ENCODE data around the gene FDXACB1.
A peak's percentile ranks its signal among the peaks of the same experiment; 100 is the strongest.

The FDXACB1 gene

DNA sequence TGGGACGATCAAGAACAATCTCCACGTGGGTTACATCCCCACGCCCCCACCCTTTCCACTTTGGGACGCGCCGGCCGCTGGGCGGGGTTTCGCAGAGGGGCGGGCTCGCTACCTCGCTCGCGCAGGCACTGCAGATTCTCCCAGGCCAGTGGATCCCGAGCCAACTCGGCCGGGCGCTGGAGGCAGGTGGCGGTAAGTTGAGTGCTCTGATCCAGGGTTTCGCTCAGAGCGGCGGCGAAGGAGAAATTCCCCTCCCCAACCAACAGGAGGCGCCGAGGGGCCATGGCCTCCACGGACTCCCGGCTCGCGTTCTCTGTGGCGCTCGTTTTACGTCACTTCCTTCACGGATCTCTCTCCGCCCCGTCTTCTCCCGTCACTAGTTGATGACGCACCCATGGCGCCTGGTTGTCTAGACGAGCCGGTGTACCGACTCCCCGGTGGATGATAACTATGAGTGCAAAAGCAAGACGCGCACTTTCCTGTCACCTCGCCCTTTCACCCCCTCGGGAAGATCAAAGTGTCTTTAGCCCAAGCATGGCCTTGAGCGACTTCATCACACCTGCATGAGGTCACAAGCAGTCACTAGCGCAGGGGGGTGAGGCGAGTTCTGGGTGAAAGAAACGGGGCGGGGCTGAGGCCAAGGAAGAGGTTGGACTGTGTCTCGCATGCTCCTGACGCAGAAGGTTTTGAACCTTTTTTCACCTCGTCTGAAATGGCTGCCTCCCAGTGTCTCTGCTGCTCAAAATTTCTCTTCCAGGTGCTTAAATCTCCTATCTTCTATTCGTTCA is at the start of gene FDXACB1, which contains the start of gene CFAP68:
Gene FDXACB1 (minus strand): TSS at position 317 of the 788 bp plus-strand sequence. CDS start 33 bp downstream, at position 284.
Gene CFAP68 (plus strand): TSS at position 693 of the 788 bp plus-strand sequence. CDS start 20 bp downstream, at position 713.
- H3K27me3 ChIP-seq (ENCODE audit: insufficient read depth, low read length): no peaks in the 10 kb centered on the region
- no peaks in the 10 kb centered on the region for H3K9me3 ChIP-seq (ENCODE audit: insufficient read depth, low read depth, low read length)
- no peaks in the 10 kb centered on the region for H3K36me3 ChIP-seq (ENCODE audit: insufficient read depth, low read depth, low read length)
- H3K9ac ChIP-seq (ENCODE audit: low read depth, low read length): peak within 1 kb of the TSS; percentile 83
- peak within 1 kb of the TSS; percentile 81 for H3K4me3 ChIP-seq (ENCODE audit: low read length)
- peaks cover 4% of the 10 kb centered on the region; the same call in 1 of the 2 replicates for H3K4me1 ChIP-seq (ENCODE audit: insufficient read depth, low read length)
- H3K27ac ChIP-seq (ENCODE audit: low read length): peak within 1 kb of the TSS; percentile 81

DNA sequence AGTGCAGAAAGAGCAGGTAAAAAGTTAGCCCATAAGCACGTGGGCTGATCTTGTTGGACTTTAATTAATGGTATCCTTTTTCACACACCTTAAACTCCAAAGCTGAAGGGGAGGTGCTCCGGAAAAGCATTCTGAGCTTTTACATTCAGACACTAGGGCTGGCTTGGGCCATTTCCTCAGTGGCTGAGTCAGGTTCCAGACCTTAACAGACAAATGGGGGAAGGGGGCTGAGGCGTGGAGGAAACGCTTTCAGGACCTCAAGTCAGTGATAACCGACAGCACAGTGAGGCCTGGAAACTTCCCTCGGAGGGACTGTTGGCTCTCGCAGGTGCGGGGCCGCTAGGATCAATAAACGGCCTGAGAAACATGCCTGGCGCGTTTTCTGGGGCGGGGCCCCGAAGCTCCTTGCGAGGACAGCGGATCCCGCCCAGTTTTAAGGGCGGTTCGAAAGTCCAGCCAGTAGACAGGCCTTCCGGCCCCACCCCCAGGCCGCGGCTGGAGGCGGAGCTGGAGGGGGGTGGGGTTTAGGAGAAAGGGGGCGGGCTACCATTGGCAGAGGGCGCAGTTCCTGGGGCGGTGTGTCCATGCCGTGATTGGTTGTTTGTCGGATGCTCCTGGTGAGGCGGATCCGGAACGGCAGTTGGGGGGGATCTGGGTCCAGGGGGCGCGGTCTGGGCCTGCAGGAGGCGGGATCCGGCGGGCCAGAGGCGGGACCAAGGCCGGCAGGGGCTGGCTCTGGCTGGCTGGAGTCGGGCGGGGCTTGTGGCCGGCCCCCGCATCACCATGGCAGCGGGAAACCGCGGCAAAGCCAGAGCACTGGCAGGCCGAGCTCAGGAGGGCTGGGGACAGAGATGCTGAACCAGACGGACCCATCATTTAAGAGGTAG is 47.8 kb upstream of the FDXACB1 start:
- H3K4me3 ChIP-seq (ENCODE audit: low read length): peak overlapping the region; percentile 64
- peak overlapping the region; percentile 50 for H3K27ac ChIP-seq (ENCODE audit: low read length)
- no peaks in the 10 kb centered on the region for H3K36me3 ChIP-seq (ENCODE audit: insufficient read depth, low read depth, low read length)
- H3K9me3 ChIP-seq (ENCODE audit: insufficient read depth, low read depth, low read length): no peaks in the 10 kb centered on the region
- H3K9ac ChIP-seq (ENCODE audit: low read depth, low read length): peak overlapping the region; percentile 72; the same call in 1 of the 2 replicates
- no peaks in the 10 kb centered on the region for H3K27me3 ChIP-seq (ENCODE audit: insufficient read depth, low read length)
- H3K4me1 ChIP-seq (ENCODE audit: insufficient read depth, low read length): peaks cover 8% of the 10 kb centered on the region; the same call in 1 of the 2 replicates

DNA sequence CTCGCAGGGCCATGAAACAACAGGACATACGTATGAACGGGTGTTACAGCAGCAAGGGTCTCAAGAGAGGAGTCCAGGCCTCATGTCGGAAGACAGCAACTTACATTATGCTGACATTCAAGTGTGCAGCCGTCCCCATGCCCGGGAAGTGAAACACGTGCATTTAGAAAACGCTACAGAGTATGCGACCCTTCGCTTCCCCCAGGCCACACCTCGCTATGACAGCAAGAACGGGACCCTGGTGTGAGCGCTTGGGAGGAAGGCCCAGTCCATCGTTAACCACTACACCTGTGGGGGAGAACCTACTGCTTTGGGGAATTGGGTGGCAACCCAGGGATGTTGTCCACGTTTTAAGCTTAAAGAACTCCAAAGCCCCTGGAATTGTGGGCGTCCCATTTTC is 47.0 kb upstream of the FDXACB1 start:
- no peaks in the 10 kb centered on the region for H3K36me3 ChIP-seq (ENCODE audit: insufficient read depth, low read depth, low read length)
- no peaks in the 10 kb centered on the region for H3K9me3 ChIP-seq (ENCODE audit: insufficient read depth, low read depth, low read length)
- no peaks in the 10 kb centered on the region for H3K27me3 ChIP-seq (ENCODE audit: insufficient read depth, low read length)
- peaks cover 8% of the 10 kb centered on the region; the same call in 1 of the 2 replicates for H3K4me1 ChIP-seq (ENCODE audit: insufficient read depth, low read length)
- peak overlapping the region; percentile 72; the same call in 1 of the 2 replicates for H3K9ac ChIP-seq (ENCODE audit: low read depth, low read length)
- peak overlapping the region; percentile 64; the same call in 1 of the 2 replicates for H3K4me3 ChIP-seq (ENCODE audit: low read length)
- H3K27ac ChIP-seq (ENCODE audit: low read length): peak overlapping the region; percentile 50

- Histone ChIP-seq H3K36me3 (ENCODE audit: insufficient read depth, low read depth, low read length) (no peaks in the 10 kb centered on the region), H3K4me1 (ENCODE audit: insufficient read depth, low read length) (peaks cover 8% of the 10 kb centered on the region; the same call in 1 of the 2 replicates), H3K4me3 (ENCODE audit: low read length) (no peak overlapping the region), H3K9ac (ENCODE audit: low read depth, low read length) (peak overlapping the region; percentile 21; the same call in 1 of the 2 replicates), H3K9me3 (ENCODE audit: insufficient read depth, low read depth, low read length) (no peaks in the 10 kb centered on the region), H3K27ac (ENCODE audit: low read length) (no peak overlapping the region), H3K27me3 (ENCODE audit: insufficient read depth, low read length) (no peaks in the 10 kb centered on the region)
These were observed 45.0 kb upstream of the FDXACB1 start for GRCh38 chr11:111923951-111924350.

DNA sequence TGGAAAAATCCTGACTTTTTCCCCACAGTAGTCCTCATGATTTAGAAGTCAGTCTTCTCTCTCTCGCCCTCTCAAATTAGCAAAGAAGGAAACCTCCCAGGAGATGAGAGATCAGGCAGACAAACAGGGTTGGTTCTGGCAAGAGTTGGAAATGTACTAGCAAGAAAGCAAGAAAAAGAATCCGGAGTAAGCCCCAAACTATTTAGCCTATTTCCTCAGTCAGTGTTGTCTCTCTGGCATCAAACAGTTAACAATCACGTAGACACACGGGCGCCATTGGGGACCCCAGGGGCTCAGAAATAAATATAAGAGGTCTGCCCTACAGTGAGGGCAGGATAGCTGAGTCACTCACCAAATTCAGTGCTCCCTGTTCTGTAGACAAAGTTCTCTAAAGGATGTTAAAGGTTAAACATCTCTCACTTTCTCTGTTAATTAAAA is 44.4 kb upstream of the FDXACB1 start:
- no peaks in the 10 kb centered on the region for H3K27me3 ChIP-seq (ENCODE audit: insufficient read depth, low read length)
- H3K27ac ChIP-seq (ENCODE audit: low read length): no peak overlapping the region
- H3K9me3 ChIP-seq (ENCODE audit: insufficient read depth, low read depth, low read length): no peaks in the 10 kb centered on the region
- no peaks in the 10 kb centered on the region for H3K36me3 ChIP-seq (ENCODE audit: insufficient read depth, low read depth, low read length)
- no peak overlapping the region for H3K4me3 ChIP-seq (ENCODE audit: low read length)
- H3K4me1 ChIP-seq (ENCODE audit: insufficient read depth, low read length): peaks cover 9% of the 10 kb centered on the region; the same call in 1 of the 2 replicates
- peak overlapping the region; percentile 21; the same call in 1 of the 2 replicates for H3K9ac ChIP-seq (ENCODE audit: low read depth, low read length)

DNA sequence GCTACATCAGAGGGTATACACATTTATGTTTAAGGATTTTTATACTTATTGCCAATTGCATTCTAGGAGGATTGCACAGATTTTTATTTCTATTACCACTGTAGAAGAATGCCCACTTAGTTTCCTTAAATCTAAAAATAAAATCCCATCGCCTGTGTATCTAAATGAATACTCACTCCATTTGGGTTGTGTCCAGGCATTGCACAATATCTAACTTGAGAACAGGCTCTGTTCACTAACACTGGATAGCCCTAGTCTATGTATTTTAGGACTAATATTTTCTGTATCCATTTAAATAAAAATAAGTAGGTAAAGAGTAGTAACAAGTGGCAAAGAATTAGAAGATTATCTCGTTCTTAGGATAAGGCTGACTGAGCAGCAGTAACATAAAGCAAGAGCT is 43.8 kb upstream of the FDXACB1 start:
- Histone ChIP-seq H3K27ac (ENCODE audit: low read length) (no peak overlapping the region), H3K4me1 (ENCODE audit: insufficient read depth, low read length) (peaks cover 12% of the 10 kb centered on the region; the same call in 1 of the 2 replicates), H3K4me3 (ENCODE audit: low read length) (no peak overlapping the region), H3K9ac (ENCODE audit: low read depth, low read length) (no peak overlapping the region), H3K9me3 (ENCODE audit: insufficient read depth, low read depth, low read length) (no peaks in the 10 kb centered on the region), H3K36me3 (ENCODE audit: insufficient read depth, low read depth, low read length) (no peaks in the 10 kb centered on the region), H3K27me3 (ENCODE audit: insufficient read depth, low read length) (no peaks in the 10 kb centered on the region)

GRCh38 chr11:111921541-111922230 is 42.7 kb upstream of the FDXACB1 start:
- H3K27me3 ChIP-seq (ENCODE audit: insufficient read depth, low read length): no peaks in the 10 kb centered on the region
- H3K36me3 ChIP-seq (ENCODE audit: insufficient read depth, low read depth, low read length): no peaks in the 10 kb centered on the region
- no peak overlapping the region for H3K27ac ChIP-seq (ENCODE audit: low read length)
- H3K9me3 ChIP-seq (ENCODE audit: insufficient read depth, low read depth, low read length): no peaks in the 10 kb centered on the region
- H3K4me1 ChIP-seq (ENCODE audit: insufficient read depth, low read length): peaks cover 12% of the 10 kb centered on the region; the same call in 1 of the 2 replicates
- no peak overlapping the region for H3K4me3 ChIP-seq (ENCODE audit: low read length)
- no peak overlapping the region for H3K9ac ChIP-seq (ENCODE audit: low read depth, low read length)

DNA sequence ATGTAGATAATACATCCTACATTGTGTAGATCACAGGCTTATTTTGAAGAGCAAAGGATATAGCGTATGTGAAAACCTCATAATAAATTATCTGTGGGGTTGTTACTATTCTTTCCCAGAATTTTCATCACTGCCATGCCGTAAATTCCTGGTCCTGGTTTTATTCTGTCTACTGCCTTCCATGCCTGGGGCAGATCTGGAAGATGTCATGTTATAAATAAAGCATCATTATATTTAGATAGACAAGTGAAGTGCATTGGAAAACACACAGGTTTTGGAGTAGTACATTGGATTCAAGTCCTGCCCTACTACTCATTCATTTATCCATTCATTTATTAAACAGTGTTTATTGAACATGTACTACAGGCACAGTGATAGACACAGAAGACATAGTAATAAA is 41.9 kb upstream of the FDXACB1 start:
- Histone ChIP-seq H3K4me3 (ENCODE audit: low read length) (no peak overlapping the region), H3K4me1 (ENCODE audit: insufficient read depth, low read length) (peaks cover 6% of the 10 kb centered on the region; the same call in 1 of the 2 replicates), H3K9me3 (ENCODE audit: insufficient read depth, low read depth, low read length) (no peaks in the 10 kb centered on the region), H3K36me3 (ENCODE audit: insufficient read depth, low read depth, low read length) (no peaks in the 10 kb centered on the region), H3K9ac (ENCODE audit: low read depth, low read length) (no peak overlapping the region), H3K27ac (ENCODE audit: low read length) (no peak overlapping the region), H3K27me3 (ENCODE audit: insufficient read depth, low read length) (no peaks in the 10 kb centered on the region)

- Histone ChIP-seq H3K9me3 (ENCODE audit: insufficient read depth, low read depth, low read length) (no peaks in the 10 kb centered on the region), H3K4me3 (ENCODE audit: low read length) (peak within 1 kb of the TSS; percentile 33; the same call in 1 of the 2 replicates), H3K36me3 (ENCODE audit: insufficient read depth, low read depth, low read length) (no peaks in the 10 kb centered on the region), H3K27ac (ENCODE audit: low read length) (no peak within 1 kb of the TSS), H3K4me1 (ENCODE audit: insufficient read depth, low read length) (peaks cover 6% of the 10 kb centered on the region; the same call in 1 of the 2 replicates), H3K27me3 (ENCODE audit: insufficient read depth, low read length) (no peaks in the 10 kb centered on the region), H3K9ac (ENCODE audit: low read depth, low read length) (no peak within 1 kb of the TSS; the same call in 1 of the 2 replicates)
These were observed 39.7 kb upstream of the FDXACB1 start, which contains the start of gene C11orf52 for GRCh38 chr11:111918390-111919256. TSS of gene C11orf52 (plus strand) at chr11:111918913. CDS start at chr11:111918973, 60 bp downstream.

DNA sequence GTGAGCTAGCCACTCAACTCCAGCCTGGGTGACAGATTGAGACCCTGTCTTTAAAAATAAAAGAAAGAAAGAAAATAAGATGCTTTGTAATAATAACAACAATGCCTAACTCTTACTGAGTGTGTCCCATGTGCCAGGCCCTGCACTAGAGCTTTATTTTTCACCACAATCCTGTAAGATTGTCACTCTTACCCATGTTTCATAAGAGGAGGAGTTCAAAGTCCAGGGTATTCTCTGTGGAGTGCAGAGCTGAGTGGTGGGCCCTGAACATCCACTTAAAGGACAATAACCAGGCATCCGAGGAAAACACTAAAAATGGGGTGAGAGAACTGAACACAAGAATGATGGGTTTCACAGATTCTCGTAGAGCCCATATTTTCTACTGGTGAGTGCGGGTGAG is 38.8 kb upstream of the FDXACB1 start:
- H3K9me3 ChIP-seq (ENCODE audit: insufficient read depth, low read depth, low read length): no peaks in the 10 kb centered on the region
- H3K27me3 ChIP-seq (ENCODE audit: insufficient read depth, low read length): no peaks in the 10 kb centered on the region
- peaks cover 3% of the 10 kb centered on the region; the same call in 1 of the 2 replicates for H3K4me1 ChIP-seq (ENCODE audit: insufficient read depth, low read length)
- no peak overlapping the region for H3K27ac ChIP-seq (ENCODE audit: low read length)
- no peaks in the 10 kb centered on the region for H3K36me3 ChIP-seq (ENCODE audit: insufficient read depth, low read depth, low read length)
- no peak overlapping the region for H3K4me3 ChIP-seq (ENCODE audit: low read length)
- no peak overlapping the region for H3K9ac ChIP-seq (ENCODE audit: low read depth, low read length)

Measured in iPS-20b (cell line).